Spleen (tissue), 7 donors: Measurements from ENCODE around the gene OPRM1.

Experiments used
- POLR2A ChIP-seq, 3 donors: fragments of 450-650 bp; IDR thresholded peaks; one replicate each; pipeline ENCODE4 v1.5.1; 2017; ENCODE audit warnings: antibody characterized with exemption in 3 of 3, mild to moderate bottlenecking in 1 of 3
- POLR2AphosphoS5 ChIP-seq, 3 donors: sonication (generic); formaldehyde crosslinking; IDR thresholded peaks; one replicate each; pipeline ENCODE4 v1.5.1; 2017; ENCODE audit warnings: antibody characterized with exemption in 3 of 3
- TF ChIP-seq, protein P1 (sequence below), 11 experiments: fragments of 200-600 bp in 7 of 11; fragments of 450-650 bp in 4 of 11; sonication (generic) in 4 of 11; IDR thresholded peaks in 8 of 11; conservative IDR thresholded peaks in 3 of 11; 1 replicate in 7 of 11; 2 replicates in 4 of 11; pipeline versions ENCODE4 v1.4.0 to v1.8.0; 2016 to 2021; ENCODE audit warnings: antibody characterized with exemption in 11 of 11, inconsistent platforms in 4 of 11, mild to moderate bottlenecking in 1 of 11
- donor health status: DM: no; HTN: no; CAD: no; lungs with moderate emphysema.
- donor health status: DM: no; HTN: no; CAD: no.
- donor health status: DM: no; HTN: no; CAD: no.

DNA sequence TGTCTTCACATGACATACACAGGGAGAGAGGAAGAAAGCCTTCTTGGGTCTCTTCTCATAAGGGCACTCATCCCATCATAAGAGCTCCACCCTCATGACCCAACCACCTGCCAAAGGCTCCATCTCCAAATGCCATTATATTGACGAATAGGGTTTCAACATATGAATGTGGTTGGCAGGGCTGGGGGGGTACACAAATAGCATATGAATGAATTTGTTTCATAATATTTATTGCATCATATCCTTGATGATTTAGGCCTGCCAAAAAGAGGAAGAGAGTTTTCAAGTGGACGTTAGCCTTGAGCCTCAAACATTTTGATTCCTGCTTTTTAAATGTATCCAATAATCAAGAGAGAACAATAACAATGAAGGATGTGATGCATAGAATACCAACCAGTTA lies 26.2 kb upstream of the OPRM1 start:
- TF ChIP-seq, protein P1, sequence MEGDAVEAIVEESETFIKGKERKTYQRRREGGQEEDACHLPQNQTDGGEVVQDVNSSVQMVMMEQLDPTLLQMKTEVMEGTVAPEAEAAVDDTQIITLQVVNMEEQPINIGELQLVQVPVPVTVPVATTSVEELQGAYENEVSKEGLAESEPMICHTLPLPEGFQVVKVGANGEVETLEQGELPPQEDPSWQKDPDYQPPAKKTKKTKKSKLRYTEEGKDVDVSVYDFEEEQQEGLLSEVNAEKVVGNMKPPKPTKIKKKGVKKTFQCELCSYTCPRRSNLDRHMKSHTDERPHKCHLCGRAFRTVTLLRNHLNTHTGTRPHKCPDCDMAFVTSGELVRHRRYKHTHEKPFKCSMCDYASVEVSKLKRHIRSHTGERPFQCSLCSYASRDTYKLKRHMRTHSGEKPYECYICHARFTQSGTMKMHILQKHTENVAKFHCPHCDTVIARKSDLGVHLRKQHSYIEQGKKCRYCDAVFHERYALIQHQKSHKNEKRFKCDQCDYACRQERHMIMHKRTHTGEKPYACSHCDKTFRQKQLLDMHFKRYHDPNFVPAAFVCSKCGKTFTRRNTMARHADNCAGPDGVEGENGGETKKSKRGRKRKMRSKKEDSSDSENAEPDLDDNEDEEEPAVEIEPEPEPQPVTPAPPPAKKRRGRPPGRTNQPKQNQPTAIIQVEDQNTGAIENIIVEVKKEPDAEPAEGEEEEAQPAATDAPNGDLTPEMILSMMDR (IDR thresholded peaks at IDR 0.05 in 8 of 11, conservative IDR thresholded peaks at IDR 0.05 in 3 of 11), result no peak
- no peak for TF ChIP-seq POLR2A (IDR thresholded peaks at IDR 0.05)
- no peak for TF ChIP-seq POLR2AphosphoS5 (IDR thresholded peaks at IDR 0.05)
